Naive B cell (primary cell): ENCODE measurements around the gene CACTIN. TPM values are rescaled to one million over a fixed set of nuclear protein-coding genes. Genes with fewer than 3 reads are reported as not detected.
"Not testable (repeated sequence)": the region's sequence is repeated elsewhere in the genome, so short reads cannot be mapped to it uniquely, and the experiment has no call there.

ENCODE experiments used
- ATAC-seq, 2 donors: fragments of 150-1000 bp; cut with Tn5 transposase; 2 replicates each; pipeline ENCODE4 v1.10.0; 2021; ENCODE audit warnings: low read depth in 2 of 2, mild to moderate bottlenecking in 2 of 2, moderate library complexity in 2 of 2
- DNase-seq: peaks from one replicate; pipeline ENCODE4 v3.0.0; 2022
- H3K27ac Mint-ChIP-seq, 6 donors: one replicate each; pipeline ENCODE4 v1.8.0; 2020 to 2022; ENCODE audit warnings: mild to moderate bottlenecking in 6 of 6, mixed read lengths in 6 of 6, moderate library complexity in 5 of 6, inconsistent platforms in 2 of 6
- H3K27me3 Mint-ChIP-seq, 3 donors: one replicate each; pipeline ENCODE4 v1.8.0; 2021 to 2022; ENCODE audit warnings: mixed read lengths in 3 of 3, mild to moderate bottlenecking in 1 of 3
- H3K36me3 Mint-ChIP-seq, 2 donors: one replicate each; pipeline ENCODE4 v1.8.0; 2020 to 2022; ENCODE audit warnings: mixed read lengths in 2 of 2, inconsistent platforms in 1 of 2, mild to moderate bottlenecking in 1 of 2
- H3K4me1 Mint-ChIP-seq, 3 donors: one replicate each; pipeline ENCODE4 v1.8.0; 2020 to 2022; ENCODE audit warnings: mixed read lengths in 3 of 3, inconsistent platforms in 1 of 3, mild to moderate bottlenecking in 1 of 3, moderate library complexity in 1 of 3
- H3K4me3 Mint-ChIP-seq, 8 donors: one replicate each; pipeline ENCODE4 v1.8.0; 2020 to 2022; ENCODE audit warnings: mild to moderate bottlenecking in 8 of 8, mixed read lengths in 8 of 8, moderate library complexity in 8 of 8, inconsistent platforms in 2 of 8
- H3K9me3 Mint-ChIP-seq, 7 donors: one replicate each; pipeline ENCODE4 v1.8.0; 2020 to 2022; ENCODE audit warnings: mixed read lengths in 7 of 7, mild to moderate bottlenecking in 5 of 7, inconsistent platforms in 2 of 7, moderate library complexity in 1 of 7
- polyA plus RNA-seq, 6 donors: library from polyadenylated mRNA; unstranded; fragments of 300-500 nt; fragmentation: Illumina TruSeq; gene quantifications; one replicate each; pipeline ENCODE4 v1.2.3, GENCODE V29; 2021; ENCODE audit warnings: low read depth in 6 of 6

The CACTIN gene
- polyA plus RNA-seq, 6 donors from 2014 or later: 2.7 to 15.4 (median 7.9) TPM

DNA sequence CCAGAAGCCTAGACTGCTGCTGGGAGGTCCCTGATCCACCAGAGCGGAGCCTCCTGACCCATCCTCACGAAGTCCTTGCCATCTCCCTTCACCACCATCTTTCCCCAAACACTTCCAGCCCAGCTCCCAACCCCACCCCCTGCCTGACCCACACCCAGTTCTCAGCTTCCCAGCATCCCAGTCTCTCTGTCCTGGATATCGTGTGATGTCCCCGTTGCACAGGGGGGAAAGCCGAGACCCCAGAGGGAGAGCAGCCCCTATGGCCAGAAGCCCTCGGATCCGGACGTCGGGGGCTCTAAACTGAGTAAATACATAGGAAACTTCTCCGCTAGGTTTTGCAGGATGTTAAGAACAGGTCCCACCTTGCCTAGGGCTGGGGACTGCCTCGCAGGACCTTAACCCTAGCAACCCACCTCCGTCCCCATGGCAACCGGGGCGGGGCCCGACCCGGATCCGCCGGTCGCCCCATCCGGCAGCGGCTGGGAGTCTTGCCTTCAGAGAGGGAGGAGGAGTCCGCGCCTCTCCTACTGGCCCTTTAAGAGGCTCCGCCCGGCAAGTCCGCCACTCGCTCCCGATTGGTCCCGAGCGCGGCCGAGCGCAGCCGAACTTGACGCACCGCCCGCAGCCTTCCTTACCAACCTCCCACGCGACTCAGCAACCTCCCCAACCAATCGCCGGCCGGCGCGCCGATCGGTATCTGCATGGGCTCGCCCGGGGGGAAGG, 54.3 kb downstream of the CACTIN start:
- H3K27me3 Mint-ChIP-seq: no peaks in the 10 kb centered on the region
- peaks cover 20 to 24% (median 21%) of the 10 kb centered on the region in 3 donors for H3K4me1 Mint-ChIP-seq
- no peaks in the 10 kb centered on the region for H3K9me3 Mint-ChIP-seq
- H3K27ac Mint-ChIP-seq: peak overlapping the region; percentile 33 to 77 (median 61)
- peak; percentile 94 to 97 for ATAC-seq
- peak overlapping the region; percentile 73 to 90 (median 86) for H3K4me3 Mint-ChIP-seq
- DNase-seq: peak; percentile 98
- peaks cover 0 to 7% of the 10 kb centered on the region in 2 donors for H3K36me3 Mint-ChIP-seq

DNA sequence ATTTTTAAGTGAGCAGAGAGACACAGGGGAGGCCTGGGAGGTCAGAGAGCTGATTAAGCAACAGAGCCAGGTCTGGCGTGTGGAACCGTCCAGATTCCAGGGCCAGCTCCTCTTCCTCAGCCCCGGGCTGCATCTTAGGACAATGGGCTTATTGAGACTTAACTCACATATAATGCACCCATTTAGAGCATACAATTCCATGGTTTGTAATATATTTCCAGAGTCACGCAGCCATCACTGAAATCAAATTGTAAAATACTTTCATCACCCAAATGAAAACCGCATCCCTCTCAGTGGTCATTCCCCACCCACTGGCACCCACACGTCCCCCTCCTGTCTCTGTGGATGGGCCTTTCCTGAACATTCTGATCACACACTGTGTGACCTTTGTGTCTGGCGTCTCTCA, 56.0 kb downstream of the CACTIN start:
- DNase-seq: no peak
- H3K27ac Mint-ChIP-seq: peak overlapping the region in 1 of 6 donors; percentile 65
- H3K9me3 Mint-ChIP-seq: no peaks in the 10 kb centered on the region
- H3K4me3 Mint-ChIP-seq: peak overlapping the region in 1 of 8 donors; percentile 37
- H3K4me1 Mint-ChIP-seq: peaks cover 18 to 24% (median 19%) of the 10 kb centered on the region in 3 donors
- ATAC-seq: no peak
- H3K36me3 Mint-ChIP-seq: peaks cover 0 to 7% of the 10 kb centered on the region in 2 donors
- H3K27me3 Mint-ChIP-seq: no peaks in the 10 kb centered on the region

DNA sequence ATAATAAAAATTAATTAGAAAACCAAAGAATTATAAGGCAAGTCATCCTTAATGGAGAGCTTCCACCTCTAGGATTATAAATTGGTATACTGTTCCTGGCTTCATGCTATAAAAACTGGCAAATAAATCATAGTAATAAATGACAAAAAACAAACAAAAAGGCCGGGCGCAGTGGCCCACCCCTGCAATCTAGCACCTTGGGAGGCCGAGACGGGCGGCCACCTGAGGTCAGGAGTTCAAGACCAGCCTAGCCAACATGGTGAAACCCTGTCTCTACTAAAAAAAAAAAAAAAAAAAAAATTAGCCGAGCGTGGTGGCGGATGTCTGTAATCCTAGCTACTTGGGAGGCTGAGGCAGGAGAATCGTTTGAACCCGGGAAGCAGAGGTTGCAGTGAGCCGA, 56.5 kb downstream of the CACTIN start:
- not testable (repeated sequence) for H3K27me3 Mint-ChIP-seq, H3K27ac Mint-ChIP-seq, H3K36me3 Mint-ChIP-seq, H3K9me3 Mint-ChIP-seq, ATAC-seq, H3K4me3 Mint-ChIP-seq, DNase-seq
- H3K4me1 Mint-ChIP-seq: peaks cover 12 to 20% (median 14%) of the 10 kb centered on the region in 3 donors

DNA sequence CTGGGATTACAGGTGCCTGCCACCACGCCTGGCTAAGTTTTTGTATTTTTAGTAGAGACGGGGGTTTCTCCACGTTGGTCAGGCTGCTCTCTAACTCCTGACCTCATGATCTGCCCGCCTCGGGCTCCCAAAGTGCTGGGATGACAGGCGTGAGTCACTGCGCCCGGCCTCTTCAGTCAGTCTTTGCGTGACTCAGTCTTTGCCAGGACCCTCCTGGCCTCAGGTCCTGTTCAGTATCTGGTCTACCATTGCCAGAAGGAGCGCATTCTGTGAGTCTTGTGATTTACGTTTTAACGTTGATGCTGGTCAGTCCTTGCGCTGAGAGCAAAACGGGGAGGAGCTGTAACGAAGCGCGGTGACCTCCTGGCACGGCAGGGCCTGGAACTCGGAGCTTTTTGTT, 61.5 kb downstream of the CACTIN start:
- Mint-ChIP-seq H3K36me3 (no peaks in the 10 kb centered on the region), H3K4me1 (no peaks in the 10 kb centered on the region), H3K27me3 (no peaks in the 10 kb centered on the region), H3K27ac (no peak overlapping the region), H3K4me3 (no peak overlapping the region), H3K9me3 (no peaks in the 10 kb centered on the region)
- ATAC-seq: no peak
- DNase-seq: no peak

DNA sequence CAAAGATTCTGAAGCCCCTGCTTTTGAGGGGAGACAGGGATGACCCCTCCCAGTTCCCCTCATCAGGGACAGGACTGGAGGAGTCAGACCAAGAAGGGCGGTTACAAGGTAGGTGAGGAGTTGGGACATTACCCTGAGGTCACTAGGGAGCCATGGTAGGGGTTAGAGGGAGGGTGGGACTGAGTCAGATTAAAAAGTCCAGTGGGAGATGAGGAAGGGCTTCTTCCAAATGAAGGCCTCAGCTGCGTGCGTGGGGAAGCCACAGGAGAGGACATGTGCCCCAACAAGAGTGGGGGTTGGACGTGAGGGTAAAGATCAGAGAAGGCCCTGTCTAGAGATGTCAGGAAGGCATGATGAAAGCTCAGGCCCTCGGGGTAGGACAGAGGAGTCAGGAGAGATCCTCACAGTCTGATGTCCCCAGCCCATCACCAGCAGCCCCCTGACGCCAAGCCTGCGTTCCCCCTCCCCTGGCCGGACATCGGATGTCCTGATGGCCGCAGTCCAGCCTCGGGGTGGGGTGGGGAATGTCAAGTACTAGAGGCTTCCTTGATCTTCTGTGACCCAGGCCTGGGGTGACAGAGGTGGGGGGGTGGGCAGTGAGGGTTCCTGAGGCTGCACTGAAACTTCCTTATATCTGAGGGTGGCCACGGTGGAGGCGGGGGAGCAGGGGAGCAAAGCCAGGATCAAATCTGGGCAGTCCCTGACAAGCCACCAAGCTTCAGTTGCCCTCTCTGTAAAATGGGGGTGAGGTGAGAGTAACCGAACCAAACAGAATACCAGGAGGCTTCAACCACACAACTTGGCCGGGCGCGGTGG, 62.7 kb downstream of the CACTIN start:
- peak overlapping the region in 2 of 6 donors; percentile 37 to 87 for H3K27ac Mint-ChIP-seq
- H3K36me3 Mint-ChIP-seq: no peaks in the 10 kb centered on the region
- DNase-seq: no peak
- peaks cover 0 to 2% (median 0%) of the 10 kb centered on the region in 3 donors for H3K4me1 Mint-ChIP-seq
- peak overlapping the region in 1 of 8 donors; percentile 29 for H3K4me3 Mint-ChIP-seq
- H3K27me3 Mint-ChIP-seq: no peaks in the 10 kb centered on the region
- ATAC-seq: no peak
- no peaks in the 10 kb centered on the region for H3K9me3 Mint-ChIP-seq

Other genes with a start within 250 kb of the CACTIN start
- 1 to 10 TPM in 1 of 6 donors, under 1 TPM in 3, not detected in 2; 0.50 to 1.2 (median 0.72) TPM for gene SMIM24, start 146.3 kb downstream of the CACTIN start, polyA plus RNA-seq
- not detected for gene SMIM44, start 143.3 kb downstream of the CACTIN start, polyA plus RNA-seq
- 10 to 100 TPM in 2 of 6 donors, 1 to 10 TPM in 4; 6.6 to 11.5 (median 7.4) TPM for gene DOHH, start 126.1 kb downstream of the CACTIN start, polyA plus RNA-seq
- gene FZR1, start 120.5 kb downstream of the CACTIN start, polyA plus RNA-seq: 10 to 100 TPM in 4 of 6 donors, 1 to 10 TPM in 2; 5.8 to 20.0 (median 10.7) TPM
- under 1 TPM in 1 of 6 donors, not detected in 5; 0.56 TPM for gene TEKTIP1, start 87.6 kb downstream of the CACTIN start, polyA plus RNA-seq
- gene MFSD12, start 69.2 kb downstream of the CACTIN start, polyA plus RNA-seq: 10 to 100 TPM; 19.1 to 37.6 (median 26.7) TPM
- gene HMG20B, start 53.8 kb downstream of the CACTIN start, polyA plus RNA-seq: 10 to 100 TPM; 36.4 to 46.9 (median 44.3) TPM
- gene GIPC3, start 41.3 kb downstream of the CACTIN start, polyA plus RNA-seq: 1 to 10 TPM in 1 of 6 donors, under 1 TPM in 4, not detected in 1; 0.06 to 1.0 (median 0.21) TPM
- gene TBXA2R, start 19.9 kb downstream of the CACTIN start, polyA plus RNA-seq: 10 to 100 TPM; 15.9 to 32.5 (median 22.7) TPM
- 10 to 100 TPM in 1 of 6 donors, 1 to 10 TPM in 4, under 1 TPM in 1; 0.41 to 13.4 (median 4.9) TPM for gene PIP5K1C, start 73.7 kb upstream of the CACTIN start, polyA plus RNA-seq
- gene TJP3, start 81.6 kb upstream of the CACTIN start, polyA plus RNA-seq: 1 to 10 TPM in 5 of 6 donors, not detected in 1; 1.2 to 3.8 (median 2.0) TPM
- 10 to 100 TPM; 28.8 to 51.6 (median 35.3) TPM for gene APBA3, start 134.9 kb upstream of the CACTIN start, polyA plus RNA-seq
- gene MRPL54, start 135.9 kb upstream of the CACTIN start, polyA plus RNA-seq: 100 to 1,000 TPM; 113 to 186 (median 131) TPM
- under 1 TPM in 1 of 6 donors, not detected in 5; 0.20 TPM for gene RAX2, start 145.4 kb upstream of the CACTIN start, polyA plus RNA-seq
- 1 to 10 TPM; 3.2 to 6.7 (median 5.6) TPM for gene MATK, start 159.6 kb upstream of the CACTIN start, polyA plus RNA-seq
- gene ZFR2, start 242.2 kb upstream of the CACTIN start, polyA plus RNA-seq: 1 to 10 TPM in 1 of 6 donors, under 1 TPM in 2, not detected in 3; 0.45 to 3.5 (median 0.95) TPM